NCI-H1105 (cell line): ENCODE measurements around the gene UBE3D.
"Not testable (repeated sequence)": the region's sequence is repeated elsewhere in the genome, so short reads cannot be mapped to it uniquely, and the experiment has no call there.

Experiments used
- DNase-seq: peaks from one replicate; lab custom pipeline; 2025; lab: John Stamatoyannopoulos, UW

UBE3D gene

GRCh38 chr6:82910820-82911219, 154.8 kb downstream of the UBE3D start:
- DNase-seq = no peak

- DNase-seq = no peak
These were observed 155.2 kb downstream of the UBE3D start for GRCh38 chr6:82910395-82910794.

GRCh38 chr6:82909551-82909950, 156.1 kb downstream of the UBE3D start:
- DNase-seq = no peak

- no peak for DNase-seq
These were observed 157.0 kb downstream of the UBE3D start for GRCh38 chr6:82908661-82909060.

- no peak for DNase-seq
These were observed 158.7 kb downstream of the UBE3D start for GRCh38 chr6:82906951-82907350.

- no peak for DNase-seq
These were observed 159.2 kb downstream of the UBE3D start for GRCh38 chr6:82906489-82906888.

- DNase-seq = no peak
These were observed 160.8 kb downstream of the UBE3D start for GRCh38 chr6:82904860-82905259.

GRCh38 chr6:82904257-82904656, 161.4 kb downstream of the UBE3D start:
- DNase-seq = no peak

- no peak for DNase-seq
These were observed 163.4 kb downstream of the UBE3D start for GRCh38 chr6:82902290-82902689.

GRCh38 chr6:82894653-82895259, 170.9 kb downstream of the UBE3D start:
- DNase-seq = no peak

- no peak for DNase-seq
These were observed 171.6 kb downstream of the UBE3D start for GRCh38 chr6:82893889-82894652.

- not testable (repeated sequence) for DNase-seq
These were observed 174.1 kb downstream of the UBE3D start for GRCh38 chr6:82891503-82891902.

- DNase-seq = no peak
These were observed 174.6 kb downstream of the UBE3D start for GRCh38 chr6:82891076-82891475.

GRCh38 chr6:82890240-82890639, 175.4 kb downstream of the UBE3D start:
- DNase-seq = no peak

GRCh38 chr6:82889143-82889542, 176.5 kb downstream of the UBE3D start:
- no peak for DNase-seq

GRCh38 chr6:82882363-82883023, 183.1 kb downstream of the UBE3D start:
- DNase-seq = no peak

GRCh38 chr6:82881519-82881918, 184.1 kb downstream of the UBE3D start:
- DNase-seq = no peak

- DNase-seq = no peak
These were observed 186.8 kb downstream of the UBE3D start for GRCh38 chr6:82878812-82879211.

- no peak for DNase-seq
These were observed 188.1 kb downstream of the UBE3D start for GRCh38 chr6:82877213-82878195.

- no peak for DNase-seq
These were observed 190.0 kb downstream of the UBE3D start for GRCh38 chr6:82875573-82876185.

GRCh38 chr6:82874867-82875266, 190.8 kb downstream of the UBE3D start:
- DNase-seq = no peak

- DNase-seq = no peak
These were observed 193.5 kb downstream of the UBE3D start for GRCh38 chr6:82872185-82872584.
